Measurements from ENCODE around the gene DTX3. TPM values are rescaled to one million over a fixed set of nuclear protein-coding genes. Genes with fewer than 3 reads are reported as not detected.

The DTX3 gene
- total and polyA plus RNA-seq, 7 experiments from 2014 or later, result 5.3 to 42.5 (median 25.5) TPM

DNA sequence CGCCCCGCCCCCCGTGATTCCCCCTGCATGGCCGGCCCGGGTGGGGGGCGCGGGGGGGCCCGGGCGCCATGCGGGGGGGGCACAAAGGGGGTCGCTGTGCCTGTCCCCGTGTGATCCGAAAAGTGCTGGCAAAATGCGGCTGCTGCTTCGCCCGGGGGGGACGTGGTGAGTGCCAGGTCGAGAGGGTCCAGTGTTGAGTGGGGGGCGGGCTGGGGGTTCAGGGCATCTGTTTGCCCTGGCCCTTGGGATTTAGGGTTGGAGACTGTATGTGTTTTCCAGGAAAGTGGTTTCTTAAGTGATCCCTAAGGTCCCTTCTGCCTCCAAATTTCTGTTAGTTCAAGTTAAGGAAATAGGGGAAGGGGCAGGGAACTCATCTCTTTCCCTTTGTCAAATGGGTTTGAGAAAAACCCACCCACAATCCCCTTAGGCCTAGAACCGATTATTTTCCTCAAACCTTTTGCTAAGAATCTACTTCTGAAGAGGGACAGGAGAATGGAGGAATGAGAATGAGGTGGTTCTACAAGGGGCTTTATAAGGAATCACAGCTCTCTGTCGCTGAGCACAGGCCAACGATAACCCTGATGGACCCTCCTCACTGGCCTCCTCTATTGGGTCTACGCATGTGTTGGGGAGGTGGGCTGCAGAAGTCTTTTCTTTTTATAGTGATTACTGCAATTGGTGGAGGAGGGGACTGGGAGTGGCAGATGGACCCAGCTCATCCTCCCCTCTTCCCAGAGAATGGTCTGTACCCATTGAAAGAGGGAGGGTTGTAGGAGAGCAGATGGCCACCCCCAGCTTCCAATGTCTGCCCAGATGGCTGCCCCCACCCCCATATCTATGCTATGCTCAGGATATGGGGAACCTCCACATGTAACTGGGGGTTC is 7.4 kb downstream of the DTX3 start:
- H3K4me1 Mint-ChIP-seq, result peaks cover 0 to 13% (median 6%) of the 10 kb centered on the region in 7 donors
- peak overlapping the region; percentile 49 to 88 (median 73) for H3K4me3 Mint-ChIP-seq
- H3K27ac Mint-ChIP-seq, result no peak overlapping the region
- H3K27me3 Mint-ChIP-seq, result peaks cover 0 to 62% (median 31%) of the 10 kb centered on the region in 5 donors
- ATAC-seq (no peak), DNase-seq (no peak)
- no peak overlapping the region for H3K27ac ChIP-seq (ENCODE audit: low read depth, low read length)
- H3K27me3 ChIP-seq (ENCODE audit: control insufficient read depth in 2 of 2, insufficient read depth in 2 of 2, low read length in 2 of 2), result peaks cover 0 to 2% of the 10 kb centered on the region in 2 donors
- H3K4me3 ChIP-seq (ENCODE audit: low read length), result no peak overlapping the region
- no peaks in the 10 kb centered on the region for H3K9me3 Mint-ChIP-seq
- intact Hi-C loops (cut with micrococcal nuclease), result no loop called here
- H3K36me3 ChIP-seq (ENCODE audit: control insufficient read depth in 2 of 3, insufficient read depth in 3 of 3, low read length in 3 of 3), result no peaks in the 10 kb centered on the region
- POLR2A ChIA-PET, result interaction anchor here (0.8 to 1.0 kb wide), 2 partner anchors 9 to 21 kb away, joined by 3 to 4 read pairs; partner anchors contain the start of gene PIP4K2C
- CTCF ChIA-PET, result interaction anchor here (1.3 to 1.5 kb wide), 2 partner anchors 9 to 32 kb away, joined by 3 read pairs; no protein-coding TSS in a partner anchor
- peaks cover 0 to 13% (median 0%) of the 10 kb centered on the region in 5 donors for H3K36me3 Mint-ChIP-seq
- H3K9me3 ChIP-seq (ENCODE audit: control insufficient read depth in 2 of 3, low read length in 3 of 3), result no peaks in the 10 kb centered on the region
- H3K4me1 ChIP-seq (ENCODE audit: control insufficient read depth in 2 of 2, insufficient read depth in 2 of 2, low read length in 2 of 2), result peaks cover 0 to 8% of the 10 kb centered on the region in 2 donors

DNA sequence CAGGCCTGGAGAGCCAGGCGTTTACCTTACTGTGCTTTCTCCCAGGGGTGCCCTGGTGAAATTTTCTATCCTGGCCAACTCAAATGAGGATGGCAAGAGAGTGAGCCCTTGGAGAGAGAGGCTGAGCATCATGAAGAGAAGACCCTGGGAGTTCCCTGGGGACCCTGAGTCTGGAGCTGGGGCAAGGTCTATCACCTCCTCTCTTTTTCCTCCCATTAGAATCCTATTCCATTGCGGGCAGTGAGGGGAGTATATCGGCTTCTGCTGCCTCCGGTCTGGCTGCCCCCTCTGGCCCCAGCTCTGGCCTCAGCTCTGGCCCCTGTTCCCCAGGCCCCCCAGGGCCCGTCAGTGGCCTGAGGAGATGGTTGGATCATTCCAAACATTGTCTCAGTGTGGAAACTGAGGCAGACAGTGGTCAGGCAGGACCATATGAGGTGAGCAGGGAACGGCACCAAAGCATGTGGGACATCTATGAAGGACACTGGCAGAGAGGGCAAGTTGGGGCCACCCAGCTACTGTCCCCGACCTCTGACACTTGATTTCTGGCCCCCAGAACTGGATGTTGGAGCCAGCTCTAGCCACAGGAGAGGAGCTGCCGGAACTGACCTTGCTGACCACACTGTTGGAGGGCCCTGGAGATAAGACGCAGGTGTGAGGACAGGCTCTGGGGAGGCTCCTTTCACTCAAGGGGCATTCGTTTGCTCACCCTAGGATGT is 8.2 kb downstream of the DTX3 start:
- Histone ChIP-seq H3K4me3 (ENCODE audit: low read length) (no peak overlapping the region), H3K4me1 (ENCODE audit: control insufficient read depth in 2 of 2, insufficient read depth in 2 of 2, low read length in 2 of 2) (peaks cover 0 to 8% of the 10 kb centered on the region in 2 donors), H3K9me3 (ENCODE audit: control insufficient read depth in 2 of 3, low read length in 3 of 3) (no peaks in the 10 kb centered on the region), H3K27me3 (ENCODE audit: control insufficient read depth in 2 of 2, insufficient read depth in 2 of 2, low read length in 2 of 2) (peaks cover 0 to 6% of the 10 kb centered on the region in 2 donors), H3K27ac (ENCODE audit: low read depth, low read length) (no peak overlapping the region), H3K36me3 (ENCODE audit: control insufficient read depth in 2 of 3, insufficient read depth in 3 of 3, low read length in 3 of 3) (no peaks in the 10 kb centered on the region)
- no peaks in the 10 kb centered on the region for H3K9me3 Mint-ChIP-seq
- peaks cover 0 to 13% (median 6%) of the 10 kb centered on the region in 7 donors for H3K4me1 Mint-ChIP-seq
- H3K27ac Mint-ChIP-seq, result no peak overlapping the region
- peaks cover 0 to 8% (median 0%) of the 10 kb centered on the region in 5 donors for H3K36me3 Mint-ChIP-seq
- intact Hi-C loops (cut with micrococcal nuclease), result no loop called here
- peaks cover 8 to 70% (median 39%) of the 10 kb centered on the region in 5 donors for H3K27me3 Mint-ChIP-seq
- peak overlapping the region in 7 of 10 donors; percentile 17 to 88 (median 49) for H3K4me3 Mint-ChIP-seq
- ChIA-PET CTCF (interaction anchor here (1.3 to 1.5 kb wide), 2 partner anchors 8 to 33 kb away, joined by 3 read pairs; no protein-coding TSS in a partner anchor), POLR2A (interaction anchor here (0.8 kb wide), 1 partner anchor 21 kb away, joined by 4 read pairs; the partner anchor contains the start of gene PIP4K2C)
- ATAC-seq (no peak), DNase-seq (no peak)

DNA sequence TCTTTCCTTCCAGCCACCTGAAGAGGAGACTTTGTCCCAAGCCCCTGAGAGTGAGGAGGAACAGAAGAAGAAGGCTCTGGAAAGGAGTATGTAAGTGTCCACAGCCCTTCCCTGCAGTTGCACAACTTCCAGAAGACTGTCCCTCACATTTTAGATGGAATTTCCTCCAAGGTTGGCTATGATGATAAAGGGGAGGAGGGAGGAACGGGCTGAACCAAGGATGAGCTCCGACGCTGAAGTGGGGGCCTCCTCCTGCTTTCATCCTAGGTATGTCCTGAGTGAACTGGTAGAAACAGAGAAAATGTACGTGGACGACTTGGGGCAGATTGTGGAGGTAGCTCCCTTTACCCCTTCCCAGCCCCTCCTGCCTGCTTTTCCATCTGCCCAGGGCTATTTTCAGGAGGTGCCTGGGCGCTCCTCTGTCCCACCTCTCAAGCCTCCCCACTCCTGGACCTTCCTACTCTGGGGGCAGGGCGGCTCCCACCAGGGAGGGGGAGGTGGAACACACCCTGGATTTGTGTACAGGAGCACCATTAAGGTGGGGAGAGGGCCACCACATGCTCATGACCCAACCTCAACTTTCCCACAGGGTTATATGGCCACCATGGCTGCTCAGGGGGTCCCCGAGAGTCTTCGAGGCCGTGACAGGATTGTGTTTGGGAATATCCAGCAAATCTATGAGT is 8.9 kb downstream of the DTX3 start:
- H3K4me3 Mint-ChIP-seq, result no peak overlapping the region
- no peaks in the 10 kb centered on the region for H3K9me3 Mint-ChIP-seq
- no peak overlapping the region for H3K27ac Mint-ChIP-seq
- peaks cover 0 to 8% of the 10 kb centered on the region in 2 donors for H3K4me1 ChIP-seq (ENCODE audit: control insufficient read depth in 2 of 2, insufficient read depth in 2 of 2, low read length in 2 of 2)
- intact Hi-C loops (cut with micrococcal nuclease), result no loop called here
- ChIA-PET CTCF (interaction anchor here (1.5 kb wide), 1 partner anchor 33 kb away, joined by 3 read pairs; no protein-coding TSS in a partner anchor), POLR2A (interaction anchor here (0.6 to 0.9 kb wide), 2 partner anchors 22 to 235 kb away, joined by 3 read pairs; partner anchors contain the start of gene PIP4K2C)
- peaks cover 0 to 13% (median 6%) of the 10 kb centered on the region in 7 donors for H3K4me1 Mint-ChIP-seq
- H3K9me3 ChIP-seq (ENCODE audit: control insufficient read depth in 2 of 3, low read length in 3 of 3), result no peaks in the 10 kb centered on the region
- H3K36me3 Mint-ChIP-seq, result peaks cover 0 to 7% (median 0%) of the 10 kb centered on the region in 5 donors
- no peak overlapping the region for H3K27ac ChIP-seq (ENCODE audit: low read depth, low read length)
- H3K36me3 ChIP-seq (ENCODE audit: control insufficient read depth in 2 of 3, insufficient read depth in 3 of 3, low read length in 3 of 3), result no peaks in the 10 kb centered on the region
- ATAC-seq, result no peak
- H3K27me3 Mint-ChIP-seq, result peaks cover 12 to 77% (median 43%) of the 10 kb centered on the region in 5 donors
- H3K27me3 ChIP-seq (ENCODE audit: control insufficient read depth in 2 of 2, insufficient read depth in 2 of 2, low read length in 2 of 2), result peaks cover 0 to 8% of the 10 kb centered on the region in 2 donors
- no peak for DNase-seq
- H3K4me3 ChIP-seq (ENCODE audit: low read length), result no peak overlapping the region

- Histone ChIP-seq H3K9me3 (ENCODE audit: control insufficient read depth in 2 of 3, low read length in 3 of 3) (no peaks in the 10 kb centered on the region), H3K36me3 (ENCODE audit: control insufficient read depth in 2 of 3, insufficient read depth in 3 of 3, low read length in 3 of 3) (no peaks in the 10 kb centered on the region), H3K4me3 (ENCODE audit: low read length) (no peak overlapping the region), H3K27ac (ENCODE audit: low read depth, low read length) (no peak overlapping the region), H3K4me1 (ENCODE audit: control insufficient read depth in 2 of 2, insufficient read depth in 2 of 2, low read length in 2 of 2) (peaks cover 2 to 10% of the 10 kb centered on the region in 2 donors), H3K27me3 (ENCODE audit: control insufficient read depth in 2 of 2, insufficient read depth in 2 of 2, low read length in 2 of 2) (peaks cover 0 to 8% of the 10 kb centered on the region in 2 donors)
- intact Hi-C loops (cut with micrococcal nuclease), result no loop called here
- CTCF ChIA-PET, result interaction anchor here (1.1 kb wide), 1 partner anchor 31 kb away, joined by 4 read pairs; no protein-coding TSS in a partner anchor
- POLR2A ChIA-PET, result interaction anchor here (0.5 to 1.6 kb wide), 3 partner anchors 22 to 47 kb away, joined by 3 to 4 read pairs (median 3); partner anchors contain the start of gene PIP4K2C
- Mint-ChIP-seq H3K27ac (no peak overlapping the region), H3K9me3 (no peaks in the 10 kb centered on the region), H3K36me3 (peaks cover 0 to 3% (median 0%) of the 10 kb centered on the region in 5 donors), H3K27me3 (peaks cover 20 to 85% (median 50%) of the 10 kb centered on the region in 5 donors), H3K4me3 (peak overlapping the region in 1 of 10 donors; percentile 56), H3K4me1 (peaks cover 6 to 19% (median 13%) of the 10 kb centered on the region in 7 donors)
- ATAC-seq (no peak), DNase-seq (no peak)
Measured at GRCh38 chr12:57614178-57614947, 9.7 kb downstream of the DTX3 start.

- no peaks in the 10 kb centered on the region for H3K36me3 ChIP-seq (ENCODE audit: control insufficient read depth in 2 of 3, insufficient read depth in 3 of 3, low read length in 3 of 3)
- Mint-ChIP-seq H3K27ac (no peak overlapping the region), H3K36me3 (no peaks in the 10 kb centered on the region), H3K4me3 (peak overlapping the region in 1 of 10 donors; percentile 56), H3K9me3 (no peaks in the 10 kb centered on the region), H3K4me1 (peaks cover 8 to 22% (median 15%) of the 10 kb centered on the region in 7 donors), H3K27me3 (peaks cover 21 to 89% (median 49%) of the 10 kb centered on the region in 5 donors)
- H3K27ac ChIP-seq (ENCODE audit: low read depth, low read length), result no peak overlapping the region
- H3K4me3 ChIP-seq (ENCODE audit: low read length), result no peak overlapping the region
- intact Hi-C loops (cut with micrococcal nuclease), result no loop called here
- no peaks in the 10 kb centered on the region for H3K9me3 ChIP-seq (ENCODE audit: control insufficient read depth in 2 of 3, low read length in 3 of 3)
- ChIA-PET CTCF (interaction anchor here (1.1 kb wide), 1 partner anchor 31 kb away, joined by 4 read pairs; no protein-coding TSS in a partner anchor), POLR2A (interaction anchor here (0.5 to 1.6 kb wide), 2 partner anchors 22 to 46 kb away, joined by 3 to 4 read pairs; no protein-coding TSS in a partner anchor)
- DNase-seq, result no peak
- ATAC-seq, result no peak
- H3K4me1 ChIP-seq (ENCODE audit: control insufficient read depth in 2 of 2, insufficient read depth in 2 of 2, low read length in 2 of 2), result peaks cover 4 to 16% of the 10 kb centered on the region in 2 donors
- peaks cover 1 to 11% of the 10 kb centered on the region in 2 donors for H3K27me3 ChIP-seq (ENCODE audit: control insufficient read depth in 2 of 2, insufficient read depth in 2 of 2, low read length in 2 of 2)
Measured at GRCh38 chr12:57614948-57615500, 10.4 kb downstream of the DTX3 start.

Data from naive thymus-derived CD4-positive, alpha-beta T cell (primary cell).